ENCODE measurements around the gene OXCT1. TPM values are rescaled to one million over a fixed set of nuclear protein-coding genes. Genes with fewer than 3 reads are reported as not detected.

Gene OXCT1
- total and polyA plus RNA-seq, 2 experiments from 2014 or later: 12.4 to 16.9 TPM

DNA sequence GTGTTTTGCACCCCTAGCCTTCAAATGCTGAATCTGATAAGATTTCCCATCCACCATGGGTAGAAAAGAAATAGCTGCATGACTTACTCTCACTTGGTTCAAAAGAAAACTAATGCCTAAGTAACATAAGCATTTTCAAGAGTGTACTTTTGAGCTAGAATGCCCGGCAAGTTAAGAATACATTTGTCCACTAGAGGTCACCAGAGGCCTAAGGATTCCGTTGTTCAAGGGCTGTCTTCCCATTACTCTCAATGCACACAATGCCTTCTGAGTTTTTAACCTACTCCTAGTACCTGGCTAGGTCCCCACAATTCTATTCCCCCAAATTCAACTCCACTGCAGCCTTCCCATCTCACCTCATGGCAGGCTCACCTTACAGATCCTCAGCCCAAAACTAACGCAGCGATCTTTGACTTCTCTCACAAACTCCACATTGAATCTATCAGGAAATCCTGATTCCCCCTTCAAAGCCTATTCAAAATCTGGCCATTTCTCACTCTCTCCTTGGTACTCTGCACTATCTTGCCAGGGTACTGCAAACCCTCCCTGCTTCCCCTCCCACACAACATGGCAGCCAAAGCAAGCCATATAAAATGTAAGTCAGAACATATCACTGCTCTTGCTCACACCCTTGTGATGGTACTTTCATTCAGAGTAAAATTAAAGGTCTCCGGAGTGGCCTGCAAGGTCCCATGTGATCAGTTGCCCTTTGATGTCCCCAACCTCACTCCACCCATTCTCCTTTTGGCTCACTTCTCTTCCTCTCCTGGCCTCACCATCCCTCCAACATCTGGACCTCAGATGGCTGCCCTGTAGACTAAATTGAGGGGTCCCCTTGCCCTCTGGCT is 13.4 kb downstream of the OXCT1 start:
- no peak overlapping the region for H3K4me2 ChIP-seq
- TF ChIP-seq, protein P1, sequence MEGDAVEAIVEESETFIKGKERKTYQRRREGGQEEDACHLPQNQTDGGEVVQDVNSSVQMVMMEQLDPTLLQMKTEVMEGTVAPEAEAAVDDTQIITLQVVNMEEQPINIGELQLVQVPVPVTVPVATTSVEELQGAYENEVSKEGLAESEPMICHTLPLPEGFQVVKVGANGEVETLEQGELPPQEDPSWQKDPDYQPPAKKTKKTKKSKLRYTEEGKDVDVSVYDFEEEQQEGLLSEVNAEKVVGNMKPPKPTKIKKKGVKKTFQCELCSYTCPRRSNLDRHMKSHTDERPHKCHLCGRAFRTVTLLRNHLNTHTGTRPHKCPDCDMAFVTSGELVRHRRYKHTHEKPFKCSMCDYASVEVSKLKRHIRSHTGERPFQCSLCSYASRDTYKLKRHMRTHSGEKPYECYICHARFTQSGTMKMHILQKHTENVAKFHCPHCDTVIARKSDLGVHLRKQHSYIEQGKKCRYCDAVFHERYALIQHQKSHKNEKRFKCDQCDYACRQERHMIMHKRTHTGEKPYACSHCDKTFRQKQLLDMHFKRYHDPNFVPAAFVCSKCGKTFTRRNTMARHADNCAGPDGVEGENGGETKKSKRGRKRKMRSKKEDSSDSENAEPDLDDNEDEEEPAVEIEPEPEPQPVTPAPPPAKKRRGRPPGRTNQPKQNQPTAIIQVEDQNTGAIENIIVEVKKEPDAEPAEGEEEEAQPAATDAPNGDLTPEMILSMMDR (IDR thresholded peaks at IDR 0.05; ENCODE audit: poor library complexity): peak; percentile 80
- no peak for TF ChIP-seq EZH2 (IDR thresholded peaks at IDR 0.05; ENCODE audit: borderline replicate concordance)
- H3K36me3 ChIP-seq (replicated peaks; ENCODE audit: insufficient read depth, low read depth): no peaks in the 10 kb centered on the region
- DNase-seq (ENCODE audit: low spot score): peak; percentile 88
- no peaks in the 10 kb centered on the region for H4K20me1 ChIP-seq (ENCODE audit: insufficient read depth, poor library complexity, severe bottlenecking)
- no peak overlapping the region for H3K27ac ChIP-seq
- H2AFZ ChIP-seq: no peak overlapping the region
- H3K4me1 ChIP-seq (ENCODE audit: insufficient read depth): no peaks in the 10 kb centered on the region
- no peaks in the 10 kb centered on the region for H3K9me2 ChIP-seq (replicated peaks; ENCODE audit: insufficient read depth)
- H3K27me3 ChIP-seq: no peaks in the 10 kb centered on the region
- WGBS (ENCODE audit: low lambda C conversion rate, missing lambda C conversion rate): 50% methylated on average over 5 of the region's 5 CpGs
- H3K9me3 ChIP-seq (ENCODE audit: low read depth): no peaks in the 10 kb centered on the region
- no peaks in the 10 kb centered on the region for H3K79me2 ChIP-seq
- no peak overlapping the region for H3K4me3 ChIP-seq

DNA sequence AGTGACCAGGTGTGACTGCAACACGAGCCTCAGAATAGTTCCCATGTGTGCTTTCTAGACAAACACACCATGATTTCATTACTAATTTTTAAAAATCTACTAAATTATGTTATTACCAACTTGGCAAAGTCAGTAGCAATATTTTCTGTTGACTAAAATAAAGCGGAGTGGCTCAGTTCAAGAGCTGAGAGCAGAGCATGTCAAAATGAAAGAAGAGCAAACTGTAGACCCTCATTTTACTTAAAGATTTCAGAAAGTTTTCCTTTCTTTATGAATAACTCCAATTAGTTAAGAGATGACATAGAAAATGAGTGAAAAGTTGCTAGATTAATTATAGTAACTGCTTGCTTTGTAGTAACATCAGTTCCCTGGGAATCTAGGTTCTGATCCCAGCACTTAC is 17.9 kb downstream of the OXCT1 start:
- no peak overlapping the region for H3K27ac ChIP-seq
- no peak overlapping the region for H2AFZ ChIP-seq
- no peak overlapping the region for H3K4me2 ChIP-seq
- no peaks in the 10 kb centered on the region for H3K4me1 ChIP-seq (ENCODE audit: insufficient read depth)
- no peaks in the 10 kb centered on the region for H3K9me3 ChIP-seq (ENCODE audit: low read depth)
- WGBS (ENCODE audit: low lambda C conversion rate, missing lambda C conversion rate): 76% methylated on average over 2 of the region's 2 CpGs
- H3K27me3 ChIP-seq: no peaks in the 10 kb centered on the region
- no peak for TF ChIP-seq EZH2 (IDR thresholded peaks at IDR 0.05; ENCODE audit: borderline replicate concordance)
- TF ChIP-seq, protein P1 (IDR thresholded peaks at IDR 0.05; ENCODE audit: poor library complexity): no peak
- no peak for TF ChIP-seq EZH2phosphoT487 (IDR thresholded peaks at IDR 0.05; ENCODE audit: low read depth, severe bottlenecking, unreplicated experiment)
- H3K4me3 ChIP-seq: no peak overlapping the region
- no peaks in the 10 kb centered on the region for H4K20me1 ChIP-seq (ENCODE audit: insufficient read depth, poor library complexity, severe bottlenecking)
- H3K9me2 ChIP-seq (replicated peaks; ENCODE audit: insufficient read depth): no peaks in the 10 kb centered on the region
- H3K79me2 ChIP-seq: no peaks in the 10 kb centered on the region
- DNase-seq (ENCODE audit: low spot score): no peak
- no peaks in the 10 kb centered on the region for H3K36me3 ChIP-seq (replicated peaks; ENCODE audit: insufficient read depth, low read depth)

DNA sequence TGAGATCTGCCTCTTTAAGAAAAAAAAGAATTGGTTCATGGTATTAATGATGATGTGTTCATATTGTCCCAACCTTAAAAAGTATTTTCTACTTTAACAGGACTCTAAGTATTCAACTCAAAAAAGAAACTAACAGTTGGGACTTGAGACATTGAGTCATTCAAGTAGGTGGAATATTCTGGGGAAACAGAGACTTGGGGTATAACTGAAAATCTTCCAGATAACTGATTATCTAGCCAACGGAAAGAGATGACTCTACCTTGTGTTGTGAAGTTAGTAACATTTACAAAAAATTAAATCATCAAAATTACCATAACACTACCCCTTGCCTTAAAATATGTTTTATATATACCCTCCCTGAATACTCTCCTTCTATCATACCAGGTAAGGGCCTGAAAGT is 19.1 kb downstream of the OXCT1 start:
- no peaks in the 10 kb centered on the region for H3K9me2 ChIP-seq (replicated peaks; ENCODE audit: insufficient read depth)
- H2AFZ ChIP-seq: no peak overlapping the region
- H3K4me1 ChIP-seq (ENCODE audit: insufficient read depth): no peaks in the 10 kb centered on the region
- H4K20me1 ChIP-seq (ENCODE audit: insufficient read depth, poor library complexity, severe bottlenecking): no peaks in the 10 kb centered on the region
- no peaks in the 10 kb centered on the region for H3K36me3 ChIP-seq (replicated peaks; ENCODE audit: insufficient read depth, low read depth)
- H3K4me3 ChIP-seq: no peak overlapping the region
- TF ChIP-seq EZH2 (IDR thresholded peaks at IDR 0.05; ENCODE audit: borderline replicate concordance) (no peak), EZH2phosphoT487 (IDR thresholded peaks at IDR 0.05; ENCODE audit: low read depth, severe bottlenecking, unreplicated experiment) (no peak)
- TF ChIP-seq, protein P1 (IDR thresholded peaks at IDR 0.05; ENCODE audit: poor library complexity): no peak
- no peaks in the 10 kb centered on the region for H3K9me3 ChIP-seq (ENCODE audit: low read depth)
- 45% methylated on average over 1 of the region's 1 CpG for WGBS (ENCODE audit: low lambda C conversion rate, missing lambda C conversion rate)
- H3K27ac ChIP-seq: no peak overlapping the region
- no peaks in the 10 kb centered on the region for H3K27me3 ChIP-seq
- H3K79me2 ChIP-seq: no peaks in the 10 kb centered on the region
- no peak overlapping the region for H3K4me2 ChIP-seq
- DNase-seq (ENCODE audit: low spot score): no peak
